SK-N-SH (cell line): ENCODE results near the gene CCDC106. TPM values are rescaled to one million over a fixed set of nuclear protein-coding genes. Genes with fewer than 3 reads are reported as not detected.

Experiments
- CTCF ChIA-PET: fragments of 300-600, 350-600 bp; formaldehyde crosslinking; extraction: SDS; loops from one replicate; lab custom pipeline; 2021; lab: Yijun Ruan, JAX
- POLR2A ChIA-PET: fragments of 350-600 bp; sonication (Branson Sonifier 250); formaldehyde crosslinking; extraction: SDS; loops from one replicate; lab custom pipeline; 2020; ENCODE audit warnings: antibody characterized with exemption, inconsistent platforms; lab: Yijun Ruan, JAX
- DNase-seq: peaks from one replicate; pipeline ENCODE4 v3.0.0; 2012
- H2AFZ ChIP-seq: fragments of 200-600 bp; sonication (generic); 2 replicates; pipeline ENCODE4 v1.8.1; 2016; ENCODE audit warnings: antibody characterized with exemption, mild to moderate bottlenecking, low read depth
- H3F3A ChIP-seq: fragments of 200-600 bp; sonication (generic); replicated peaks from 2 replicates; pipeline ENCODE3; 2016; ENCODE audit warnings: antibody characterized with exemption, mild to moderate bottlenecking; ENCODE audit not compliant: insufficient read depth
- H3K27ac ChIP-seq, 2 experiments: fragments of 200-500 bp in 1 of 2; fragments of 200-600 bp in 1 of 2; sonication (Bioruptor generic) in 1 of 2; sonication (generic), shearing (Covaris generic) in 1 of 2; 2 replicates each; pipeline versions ENCODE4 v1.5.1 to v1.6.1; 2014 to 2016; ENCODE audit warnings: low read depth in 2 of 2, inconsistent platforms in 1 of 2, low read length in 1 of 2, mild to moderate bottlenecking in 1 of 2, mixed read lengths in 1 of 2
- H3K27me3 ChIP-seq: fragments of 200-600 bp; sonication (generic), shearing (Covaris generic); 2 replicates; pipeline ENCODE4 v1.6.1; 2016; ENCODE audit warnings: mixed run types; ENCODE audit not compliant: insufficient read depth
- H3K36me3 ChIP-seq, 2 experiments: fragments of 200-500 bp in 1 of 2; fragments of 200-600 bp in 1 of 2; sonication (Bioruptor generic) in 1 of 2; sonication (generic) in 1 of 2; replicated peaks in 1 of 2; 2 replicates each; pipeline versions ENCODE3 to v1.5.1; 2014 to 2016; ENCODE audit warnings: low read length in 1 of 2, mild to moderate bottlenecking in 1 of 2; ENCODE audit not compliant: insufficient read depth in 2 of 2, control insufficient read depth in 1 of 2
- H3K4me1 ChIP-seq, 2 experiments: fragments of 200-500 bp in 1 of 2; fragments of 200-600 bp in 1 of 2; sonication (Bioruptor generic) in 1 of 2; sonication (generic), shearing (Covaris generic) in 1 of 2; 2 replicates each; pipeline versions ENCODE4 v1.5.1 to v1.6.1; 2014 to 2016; ENCODE audit warnings: low read depth in 1 of 2, low read length in 1 of 2, mixed run types in 1 of 2; ENCODE audit not compliant: insufficient read depth in 2 of 2, control insufficient read depth in 1 of 2
- H3K4me2 ChIP-seq: fragments of 200-600 bp; sonication (generic), shearing (Covaris generic); 2 replicates; pipeline ENCODE4 v1.6.1; 2017; ENCODE audit warnings: mixed run types
- H3K4me3 ChIP-seq, 2 experiments: fragments of 200-500 bp in 1 of 2; fragments of 200-600 bp in 1 of 2; sonication (Bioruptor generic) in 1 of 2; sonication (generic), shearing (Covaris generic) in 1 of 2; 2 replicates each; pipeline versions ENCODE4 v1.5.1 to v1.8.1; 2014 to 2016; ENCODE audit warnings: low read depth in 2 of 2, inconsistent platforms in 1 of 2, low read length in 1 of 2, mild to moderate bottlenecking in 1 of 2, mixed read lengths in 1 of 2, moderate library complexity in 1 of 2
- H3K79me2 ChIP-seq: fragments of 200-600 bp; sonication (generic); 2 replicates; pipeline ENCODE4 v1.8.1; 2017; ENCODE audit warnings: mild to moderate bottlenecking; ENCODE audit not compliant: insufficient read depth
- H3K9ac ChIP-seq: fragments of 200-600 bp; sonication (generic); 2 replicates; pipeline ENCODE4 v1.6.1; 2017; ENCODE audit warnings: mixed run types
- H3K9me2 ChIP-seq: fragments of 200-600 bp; sonication (generic); 2 replicates; pipeline ENCODE4 v1.6.1; 2017; ENCODE audit warnings: mixed run types
- H3K9me3 ChIP-seq: fragments of 200-600 bp; sonication (generic); 2 replicates; pipeline ENCODE4 v1.6.1; 2017; ENCODE audit warnings: mixed run types, mild to moderate bottlenecking, moderate library complexity
- H4K20me1 ChIP-seq: fragments of 200-600 bp; sonication (generic); 2 replicates; pipeline ENCODE4 v1.6.1; 2017; ENCODE audit warnings: mild to moderate bottlenecking, mixed run types; ENCODE audit not compliant: insufficient read depth
- ELF1 ChIP-seq: IDR thresholded peaks from 2 replicates; pipeline ENCODE4 v1.4.0; 2012
- EP300 ChIP-seq, 2 experiments: IDR thresholded peaks; 2 replicates each; pipeline versions ENCODE4 v1.4.0 to v1.6.1; 2012; ENCODE audit warnings: borderline replicate concordance in 1 of 2, low read depth in 1 of 2, low read length in 1 of 2
- EZH2phosphoT487 ChIP-seq: fragments of 200-600 bp; sonication (generic); IDR thresholded peaks from 2 replicates; pipeline ENCODE4 v1.6.1; 2017; ENCODE audit warnings: low read depth, mixed run types, mild to moderate bottlenecking, antibody characterized with exemption, moderate library complexity, borderline replicate concordance
- FOXM1 ChIP-seq: IDR thresholded peaks from 2 replicates; pipeline ENCODE4 v1.4.0; 2012; ENCODE audit warnings: low read depth, mild to moderate bottlenecking
- GABPA ChIP-seq: IDR thresholded peaks from 2 replicates; pipeline ENCODE4 v1.4.0; 2012; ENCODE audit warnings: low read depth, mild to moderate bottlenecking
- JUND ChIP-seq: IDR thresholded peaks from 2 replicates; pipeline ENCODE4 v1.4.0; 2012
- MEF2A ChIP-seq: IDR thresholded peaks from 2 replicates; pipeline ENCODE4 v1.4.0; 2012; ENCODE audit warnings: low read depth, borderline replicate concordance
- MXI1 ChIP-seq: IDR thresholded peaks from 2 replicates; pipeline ENCODE4 v1.6.1; 2012; ENCODE audit warnings: mild to moderate bottlenecking, low read depth, low read length, improper control_type of control experiment
- NFIC ChIP-seq: IDR thresholded peaks from 2 replicates; pipeline ENCODE4 v1.4.0; 2012; ENCODE audit warnings: borderline replicate concordance
- NRF1 ChIP-seq: IDR thresholded peaks from 2 replicates; pipeline ENCODE4 v1.6.1; 2012; ENCODE audit warnings: low read depth, mild to moderate bottlenecking, low read length
- POLR2AphosphoS5 ChIP-seq: IDR thresholded peaks from 2 replicates; pipeline ENCODE4 v1.6.1; 2012; ENCODE audit warnings: low read depth, low read length
- RAD21 ChIP-seq: IDR thresholded peaks from 2 replicates; pipeline ENCODE4 v1.6.1; 2012; ENCODE audit warnings: mild to moderate bottlenecking, low read length
- RFX5 ChIP-seq: IDR thresholded peaks from 2 replicates; pipeline ENCODE4 v1.6.1; 2012; ENCODE audit warnings: mild to moderate bottlenecking, improper control_type of control experiment, low read length
- RXRA ChIP-seq: IDR thresholded peaks from 2 replicates; pipeline ENCODE4 v1.4.0; 2012; ENCODE audit warnings: low read depth, mild to moderate bottlenecking, borderline replicate concordance
- TAF1 ChIP-seq: IDR thresholded peaks from 2 replicates; pipeline ENCODE4 v1.6.1; 2012; ENCODE audit warnings: low read depth, mild to moderate bottlenecking, low read length, moderate library complexity, borderline replicate concordance
- whole genome bisulfite sequencing: methylation state at CpG from one replicate; pipeline ENCODE4 v1.1.6; 2017; ENCODE audit warnings: low lambda C conversion rate; 5-methylcytosine and 5-hydroxymethylcytosine counted together
- polyA plus RNA-seq, 3 experiments: library from polyadenylated mRNA; depleted of rRNA; stranded (reverse); fragments of >200 nt; gene quantifications; 2 replicates each; pipeline ENCODE4 v1.2.3, GENCODE V29; 2012
- TF ChIP-seq, protein P1 (sequence below): IDR thresholded peaks from 2 replicates; pipeline ENCODE4 v1.4.0; 2012; ENCODE audit warnings: low read depth, borderline replicate concordance
- TF ChIP-seq, protein P2 (sequence below): IDR thresholded peaks from 2 replicates; pipeline ENCODE4 v1.4.0; 2012; ENCODE audit warnings: low read depth
- TF ChIP-seq, protein P3 (sequence below): IDR thresholded peaks from 2 replicates; pipeline ENCODE4; 2012
- TF ChIP-seq, protein P4 (sequence below): fragments of 200-600 bp; sonication (generic); IDR thresholded peaks from 2 replicates; pipeline ENCODE4 v1.6.1; 2017; ENCODE audit warnings: antibody characterized with exemption, mild to moderate bottlenecking, moderate library complexity
- TF ChIP-seq, protein P5 (sequence below): IDR thresholded peaks from 2 replicates; pipeline ENCODE4 v1.4.0; 2012; ENCODE audit warnings: low read depth, borderline replicate concordance

Gene CCDC106
- polyA plus RNA-seq, 1 of the 3 experiments (the other 2 are of a cell fraction) = 27.1 TPM

DNA sequence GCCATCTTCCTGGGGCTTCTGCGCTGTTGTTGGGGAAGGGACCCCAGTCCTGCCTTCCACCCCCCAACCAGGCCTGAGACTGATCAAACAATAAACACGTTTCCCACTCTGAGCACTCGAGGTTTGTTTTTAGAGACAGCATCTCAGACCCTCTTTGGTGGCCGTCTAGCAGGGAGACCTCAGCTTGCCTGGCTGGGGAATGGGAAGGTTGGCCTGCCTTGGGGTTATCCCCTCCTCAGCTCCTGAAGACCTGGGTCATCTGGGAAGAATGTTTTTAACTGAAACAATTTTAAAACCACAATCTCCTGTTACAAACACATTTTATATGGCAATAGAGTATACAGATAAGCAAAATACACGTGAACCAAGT is 2.5 kb upstream of the CCDC106 start:
- DNase-seq = peak; percentile 2
- Histone ChIP-seq H3K27ac (no peak overlapping the region), H3K27me3 (no peaks in the 10 kb centered on the region), H3K9me3 (no peaks in the 10 kb centered on the region), H3K9me2 (no peaks in the 10 kb centered on the region), H4K20me1 (no peaks in the 10 kb centered on the region), H3K36me3 (peaks cover 3 to 17% of the 10 kb centered on the region in 2 experiments), H3K4me1 (peaks cover 14 to 43% of the 10 kb centered on the region in 2 experiments; a peak in 2 of 4 replicates), H2AFZ (no peak overlapping the region), H3K4me2 (no peak overlapping the region), H3K79me2 (peaks cover 61% of the 10 kb centered on the region), H3F3A (peaks cover 22% of the 10 kb centered on the region), H3K4me3 (no peak overlapping the region), H3K9ac (no peak overlapping the region)
- WGBS = 80% methylated on average over 5 of the region's 5 CpGs
- no peak for TF ChIP-seq FOXM1
- ChIA-PET POLR2A (no interaction called here), CTCF (interaction anchor here (1.5 to 3.9 kb wide), 2 partner anchors 9 to 14 kb away, joined by 6 to 22 read pairs; no protein-coding TSS in a partner anchor)

DNA sequence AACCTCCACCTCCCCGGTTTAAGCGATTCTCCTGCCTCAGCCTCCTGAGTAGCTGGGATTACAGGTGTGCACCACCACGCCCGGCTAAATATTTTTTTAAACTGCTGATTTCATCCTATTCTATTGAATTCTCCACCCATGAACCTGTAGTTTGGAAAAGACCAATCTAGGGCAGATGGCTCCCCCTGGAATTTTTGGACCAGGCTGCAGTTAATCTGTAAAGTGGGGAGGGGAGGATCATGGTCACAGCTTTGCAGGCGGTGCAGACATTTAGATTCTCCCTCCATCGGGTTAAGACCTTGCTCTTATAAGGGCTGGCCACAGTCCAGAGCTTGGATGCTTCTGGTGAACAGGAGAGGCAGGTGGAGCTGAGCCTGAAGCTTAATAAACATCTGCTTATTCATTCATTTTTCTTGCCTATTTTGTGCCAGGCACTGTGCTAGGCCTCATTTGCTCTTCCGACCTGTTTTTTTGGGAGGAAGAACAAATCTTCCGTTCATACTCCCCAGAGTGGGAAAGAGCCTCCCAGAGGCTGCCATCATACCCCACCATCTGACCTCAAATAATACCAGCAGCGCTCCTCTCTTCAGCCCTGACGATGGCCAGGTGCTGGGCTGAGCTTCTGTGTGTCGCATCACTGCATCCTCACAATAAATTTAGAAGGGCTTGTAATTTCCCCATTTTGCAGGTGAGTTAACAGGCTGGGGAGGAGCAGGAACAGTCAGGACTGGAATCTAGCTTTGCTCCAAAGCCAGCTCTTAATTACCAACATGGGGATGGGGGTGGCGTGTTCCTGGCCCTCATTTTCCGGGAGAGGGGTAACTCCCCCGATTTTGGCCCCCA is 902 bp upstream of the CCDC106 start:
- H3K9me2 ChIP-seq = no peaks in the 10 kb centered on the region
- peaks cover 17% of the 10 kb centered on the region for H3F3A ChIP-seq
- TF ChIP-seq RXRA (no peak), MXI1 (no peak), EP300 (IDR thresholded peaks at IDR 0.05; ENCODE audit: borderline replicate concordance in 1 of 2, low read depth in 1 of 2, low read length in 1 of 2) (no peak), FOXM1 (no peak), GABPA (no peak), RFX5 (no peak), NRF1 (no peak), JUND (no peak), EZH2phosphoT487 (no peak), TAF1 (no peak), ELF1 (no peak), MEF2A (no peak), RAD21 (no peak), NFIC (no peak), POLR2AphosphoS5 (no peak)
- TF ChIP-seq, protein P1, sequence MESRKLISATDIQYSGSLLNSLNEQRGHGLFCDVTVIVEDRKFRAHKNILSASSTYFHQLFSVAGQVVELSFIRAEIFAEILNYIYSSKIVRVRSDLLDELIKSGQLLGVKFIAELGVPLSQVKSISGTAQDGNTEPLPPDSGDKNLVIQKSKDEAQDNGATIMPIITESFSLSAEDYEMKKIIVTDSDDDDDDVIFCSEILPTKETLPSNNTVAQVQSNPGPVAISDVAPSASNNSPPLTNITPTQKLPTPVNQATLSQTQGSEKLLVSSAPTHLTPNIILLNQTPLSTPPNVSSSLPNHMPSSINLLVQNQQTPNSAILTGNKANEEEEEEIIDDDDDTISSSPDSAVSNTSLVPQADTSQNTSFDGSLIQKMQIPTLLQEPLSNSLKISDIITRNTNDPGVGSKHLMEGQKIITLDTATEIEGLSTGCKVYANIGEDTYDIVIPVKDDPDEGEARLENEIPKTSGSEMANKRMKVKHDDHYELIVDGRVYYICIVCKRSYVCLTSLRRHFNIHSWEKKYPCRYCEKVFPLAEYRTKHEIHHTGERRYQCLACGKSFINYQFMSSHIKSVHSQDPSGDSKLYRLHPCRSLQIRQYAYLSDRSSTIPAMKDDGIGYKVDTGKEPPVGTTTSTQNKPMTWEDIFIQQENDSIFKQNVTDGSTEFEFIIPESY = no peak
- TF ChIP-seq, protein P2, sequence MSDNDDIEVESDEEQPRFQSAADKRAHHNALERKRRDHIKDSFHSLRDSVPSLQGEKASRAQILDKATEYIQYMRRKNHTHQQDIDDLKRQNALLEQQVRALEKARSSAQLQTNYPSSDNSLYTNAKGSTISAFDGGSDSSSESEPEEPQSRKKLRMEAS = no peak
- TF ChIP-seq, protein P3, sequence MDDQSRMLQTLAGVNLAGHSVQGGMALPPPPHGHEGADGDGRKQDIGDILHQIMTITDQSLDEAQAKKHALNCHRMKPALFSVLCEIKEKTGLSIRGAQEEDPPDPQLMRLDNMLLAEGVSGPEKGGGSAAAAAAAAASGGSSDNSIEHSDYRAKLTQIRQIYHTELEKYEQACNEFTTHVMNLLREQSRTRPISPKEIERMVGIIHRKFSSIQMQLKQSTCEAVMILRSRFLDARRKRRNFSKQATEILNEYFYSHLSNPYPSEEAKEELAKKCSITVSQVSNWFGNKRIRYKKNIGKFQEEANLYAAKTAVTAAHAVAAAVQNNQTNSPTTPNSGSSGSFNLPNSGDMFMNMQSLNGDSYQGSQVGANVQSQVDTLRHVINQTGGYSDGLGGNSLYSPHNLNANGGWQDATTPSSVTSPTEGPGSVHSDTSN = no peak
- TF ChIP-seq, protein P4, sequence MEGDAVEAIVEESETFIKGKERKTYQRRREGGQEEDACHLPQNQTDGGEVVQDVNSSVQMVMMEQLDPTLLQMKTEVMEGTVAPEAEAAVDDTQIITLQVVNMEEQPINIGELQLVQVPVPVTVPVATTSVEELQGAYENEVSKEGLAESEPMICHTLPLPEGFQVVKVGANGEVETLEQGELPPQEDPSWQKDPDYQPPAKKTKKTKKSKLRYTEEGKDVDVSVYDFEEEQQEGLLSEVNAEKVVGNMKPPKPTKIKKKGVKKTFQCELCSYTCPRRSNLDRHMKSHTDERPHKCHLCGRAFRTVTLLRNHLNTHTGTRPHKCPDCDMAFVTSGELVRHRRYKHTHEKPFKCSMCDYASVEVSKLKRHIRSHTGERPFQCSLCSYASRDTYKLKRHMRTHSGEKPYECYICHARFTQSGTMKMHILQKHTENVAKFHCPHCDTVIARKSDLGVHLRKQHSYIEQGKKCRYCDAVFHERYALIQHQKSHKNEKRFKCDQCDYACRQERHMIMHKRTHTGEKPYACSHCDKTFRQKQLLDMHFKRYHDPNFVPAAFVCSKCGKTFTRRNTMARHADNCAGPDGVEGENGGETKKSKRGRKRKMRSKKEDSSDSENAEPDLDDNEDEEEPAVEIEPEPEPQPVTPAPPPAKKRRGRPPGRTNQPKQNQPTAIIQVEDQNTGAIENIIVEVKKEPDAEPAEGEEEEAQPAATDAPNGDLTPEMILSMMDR = no peak
- TF ChIP-seq, protein P5, sequence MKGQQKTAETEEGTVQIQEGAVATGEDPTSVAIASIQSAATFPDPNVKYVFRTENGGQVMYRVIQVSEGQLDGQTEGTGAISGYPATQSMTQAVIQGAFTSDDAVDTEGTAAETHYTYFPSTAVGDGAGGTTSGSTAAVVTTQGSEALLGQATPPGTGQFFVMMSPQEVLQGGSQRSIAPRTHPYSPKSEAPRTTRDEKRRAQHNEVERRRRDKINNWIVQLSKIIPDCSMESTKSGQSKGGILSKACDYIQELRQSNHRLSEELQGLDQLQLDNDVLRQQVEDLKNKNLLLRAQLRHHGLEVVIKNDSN = no peak
- TF ChIP-seq, all 33 proteins: peak for 0
- H4K20me1 ChIP-seq = no peaks in the 10 kb centered on the region
- peaks cover 3 to 27% of the 10 kb centered on the region in 2 experiments for H3K36me3 ChIP-seq
- H3K4me3 ChIP-seq = peak overlapping the region; percentile 77 to 82
- H3K27ac ChIP-seq = peak overlapping the region; percentile 27 to 94; a peak in 3 of 4 replicates
- H3K9ac ChIP-seq = peak overlapping the region; percentile 77
- peaks cover 13 to 42% of the 10 kb centered on the region in 2 experiments; a peak in 2 of 4 replicates for H3K4me1 ChIP-seq
- 57% methylated on average over 13 of the region's 14 CpGs for WGBS
- peak; percentile 23 for DNase-seq
- H3K9me3 ChIP-seq = no peaks in the 10 kb centered on the region
- peak overlapping the region; percentile 96 for H3K4me2 ChIP-seq
- CTCF ChIA-PET = interaction anchor here (1.0 to 4.5 kb wide), 5 partner anchors 9 to 506 kb away, joined by 4 to 30 read pairs (median 5); partner anchors contain the start of gene ZNF865
- peak overlapping the region; percentile 83; the same call in 1 of the 2 replicates for H2AFZ ChIP-seq
- H3K27me3 ChIP-seq = no peaks in the 10 kb centered on the region
- POLR2A ChIA-PET = interaction anchor here (0.9 kb wide), 1 partner anchor 23 kb away, joined by 4 read pairs; the partner anchor contains the start of gene ZNF784
- peaks cover 49% of the 10 kb centered on the region for H3K79me2 ChIP-seq
